ENCODE results near the gene HS6ST2. TPM values are rescaled to one million over a fixed set of nuclear protein-coding genes. Genes with fewer than 3 reads are reported as not detected.

Gene HS6ST2
- total RNA-seq, 1 donor from 2014 or later = 43.2 TPM

- no peak overlapping the region for H2AFZ ChIP-seq (replicated peaks)
- no peak overlapping the region for H3K27ac ChIP-seq
- no peaks in the 10 kb centered on the region for H4K20me1 ChIP-seq (ENCODE audit: low read depth)
- H3K27me3 ChIP-seq = no peaks in the 10 kb centered on the region
- no peaks in the 10 kb centered on the region for H3K36me3 ChIP-seq
- peaks cover 2% of the 10 kb centered on the region for H3K27me3 Mint-ChIP-seq (ENCODE audit: insufficient read depth, low read depth)
- H3K4me2 ChIP-seq = no peak overlapping the region
- no peak overlapping the region for H3K4me3 Mint-ChIP-seq
- H3F3A ChIP-seq (ENCODE audit: low read depth) = no peaks in the 10 kb centered on the region
- TF ChIP-seq EZH2phosphoT487 (IDR thresholded peaks at IDR 0.05) (no peak), EZH2 (IDR thresholded peaks at IDR 0.05) (no peak), CTCF (IDR thresholded peaks at IDR 0.05) (no peak)
- no peaks in the 10 kb centered on the region for H3K79me2 ChIP-seq (ENCODE audit: low read depth)
- no peak overlapping the region for H3K9ac ChIP-seq
- no peak overlapping the region for H3K27ac Mint-ChIP-seq
- DNase-seq (ENCODE audit: low spot score) = no peak
- no peaks in the 10 kb centered on the region for H3K4me1 Mint-ChIP-seq
- H3K4me1 ChIP-seq = no peaks in the 10 kb centered on the region
- no peaks in the 10 kb centered on the region for H3K9me3 ChIP-seq (ENCODE audit: low read depth)
- H3K9me3 Mint-ChIP-seq = no peaks in the 10 kb centered on the region
- H3K4me3 ChIP-seq = no peak overlapping the region
- H3K36me3 Mint-ChIP-seq = no peaks in the 10 kb centered on the region
Measured at GRCh38 chrX:132809581-132809980, 148.8 kb downstream of the HS6ST2 start.

- Histone ChIP-seq H3K79me2 (ENCODE audit: low read depth) (no peaks in the 10 kb centered on the region), H3K9ac (no peak overlapping the region), H3F3A (ENCODE audit: low read depth) (no peaks in the 10 kb centered on the region), H2AFZ (replicated peaks) (no peak overlapping the region), H3K4me3 (no peak overlapping the region), H3K4me1 (no peaks in the 10 kb centered on the region), H3K4me2 (no peak overlapping the region), H3K36me3 (no peaks in the 10 kb centered on the region), H3K9me3 (ENCODE audit: low read depth) (no peaks in the 10 kb centered on the region), H3K27me3 (no peaks in the 10 kb centered on the region), H4K20me1 (ENCODE audit: low read depth) (no peaks in the 10 kb centered on the region), H3K27ac (no peak overlapping the region)
- H3K36me3 Mint-ChIP-seq = no peaks in the 10 kb centered on the region
- H3K4me3 Mint-ChIP-seq = no peak overlapping the region
- H3K4me1 Mint-ChIP-seq = peaks cover 3% of the 10 kb centered on the region
- H3K27me3 Mint-ChIP-seq (ENCODE audit: insufficient read depth, low read depth) = peaks cover 2% of the 10 kb centered on the region
- TF ChIP-seq EZH2phosphoT487 (IDR thresholded peaks at IDR 0.05) (no peak), CTCF (IDR thresholded peaks at IDR 0.05) (no peak), EZH2 (IDR thresholded peaks at IDR 0.05) (no peak)
- H3K27ac Mint-ChIP-seq = no peak overlapping the region
- H3K9me3 Mint-ChIP-seq = no peaks in the 10 kb centered on the region
- DNase-seq (ENCODE audit: low spot score) = no peak
Measured at GRCh38 chrX:132807411-132808030, 150.9 kb downstream of the HS6ST2 start.

GRCh38 chrX:132802033-132802432, 156.4 kb downstream of the HS6ST2 start:
- Histone ChIP-seq H3K9ac (no peak overlapping the region), H3K27ac (no peak overlapping the region), H3K4me1 (no peaks in the 10 kb centered on the region), H3K9me3 (ENCODE audit: low read depth) (no peaks in the 10 kb centered on the region), H3K27me3 (no peaks in the 10 kb centered on the region), H3K4me2 (no peak overlapping the region), H3K4me3 (no peak overlapping the region), H3F3A (ENCODE audit: low read depth) (no peaks in the 10 kb centered on the region), H3K36me3 (no peaks in the 10 kb centered on the region), H2AFZ (replicated peaks) (no peak overlapping the region), H3K79me2 (ENCODE audit: low read depth) (no peaks in the 10 kb centered on the region), H4K20me1 (ENCODE audit: low read depth) (no peaks in the 10 kb centered on the region)
- peaks cover 4% of the 10 kb centered on the region for H3K4me1 Mint-ChIP-seq
- H3K9me3 Mint-ChIP-seq = peaks cover 9% of the 10 kb centered on the region
- peaks cover 4% of the 10 kb centered on the region for H3K36me3 Mint-ChIP-seq
- no peak for DNase-seq (ENCODE audit: low spot score)
- H3K27ac Mint-ChIP-seq = no peak overlapping the region
- H3K27me3 Mint-ChIP-seq (ENCODE audit: insufficient read depth, low read depth) = peaks cover 4% of the 10 kb centered on the region
- H3K4me3 Mint-ChIP-seq = no peak overlapping the region
- TF ChIP-seq CTCF (IDR thresholded peaks at IDR 0.05) (no peak), EZH2phosphoT487 (IDR thresholded peaks at IDR 0.05) (no peak), EZH2 (IDR thresholded peaks at IDR 0.05) (no peak)

All from neural progenitor cell (in vitro differentiated cells).